ENCODE measurements around the gene GGCX.

The GGCX gene

GRCh38 chr2:85516653-85517389, 44.5 kb downstream of the GGCX start:
- no peak for DNase-seq (ENCODE audit: low read depth in 2 of 2)

- no peak for DNase-seq (ENCODE audit: low read depth in 2 of 2)
These were observed 47.0 kb downstream of the GGCX start for GRCh38 chr2:85514323-85514722.

GRCh38 chr2:85511008-85511811, 50.1 kb downstream of the GGCX start:
- no peak for DNase-seq (ENCODE audit: low read depth in 2 of 2)

- no peak for DNase-seq (ENCODE audit: low read depth in 2 of 2)
These were observed 54.5 kb downstream of the GGCX start for GRCh38 chr2:85506768-85507181.

GRCh38 chr2:85505551-85506238, 55.6 kb downstream of the GGCX start:
- no peak for DNase-seq (ENCODE audit: low read depth in 2 of 2)

GRCh38 chr2:85504778-85505261, 56.5 kb downstream of the GGCX start:
- DNase-seq (ENCODE audit: low read depth in 2 of 2) = no peak

GRCh38 chr2:85503851-85504777, 57.2 kb downstream of the GGCX start:
- DNase-seq (ENCODE audit: low read depth in 2 of 2) = no peak

GRCh38 chr2:85503168-85503850, 58.0 kb downstream of the GGCX start:
- DNase-seq (ENCODE audit: low read depth in 2 of 2) = no peak

GRCh38 chr2:85502720-85503119, 58.6 kb downstream of the GGCX start:
- DNase-seq (ENCODE audit: low read depth in 2 of 2) = no peak

- DNase-seq (ENCODE audit: low read depth in 2 of 2) = no peak
These were observed 60.0 kb downstream of the GGCX start for GRCh38 chr2:85501248-85501647.

GRCh38 chr2:85497944-85498630, 63.2 kb downstream of the GGCX start:
- DNase-seq (ENCODE audit: low read depth in 2 of 2) = no peak

- DNase-seq (ENCODE audit: low read depth in 2 of 2) = no peak
These were observed 64.9 kb downstream of the GGCX start for GRCh38 chr2:85496436-85496835.

All from stimulated activated CD8-positive, alpha-beta memory T cell treated with anti-CD3 and anti-CD28 coated beads, Interleukin-2, amount 100 ng/mL, for 1 hour (primary cell).